Kidney epithelial cell (primary cell): ENCODE results near the gene YPEL2. TPM values are rescaled to one million over a fixed set of nuclear protein-coding genes. Genes with fewer than 3 reads are reported as not detected.

Experiments used
- DNase-seq: peaks from one replicate; pipeline ENCODE4 v3.0.0-alpha.2; 2010; ENCODE audit warnings: low read depth
- H3K27me3 ChIP-seq: 2 replicates; pipeline ENCODE4 v1.6.0; 2011; ENCODE audit warnings: low read length; ENCODE audit not compliant: control insufficient read depth, insufficient read depth
- H3K36me3 ChIP-seq: 2 replicates; pipeline ENCODE4 v1.5.1; 2011; ENCODE audit warnings: low read length; ENCODE audit not compliant: control insufficient read depth, insufficient read depth
- H3K4me3 ChIP-seq: 2 replicates; pipeline ENCODE4 v1.5.1; 2011; ENCODE audit warnings: low read depth, mild to moderate bottlenecking, control low read depth, low read length
- total RNA-seq: library from RNA; depleted of rRNA; stranded (reverse); fragments of >200 nt; gene quantifications from 2 replicates; pipeline ENCODE4 v1.2.3, GENCODE V29; 2015
- TF ChIP-seq, protein P1 (sequence below): IDR thresholded peaks from 2 replicates; pipeline ENCODE4 v1.5.1; 2011; ENCODE audit warnings: mild to moderate bottlenecking, moderate library complexity, low read length, control low read depth, inconsistent platforms; ENCODE audit not compliant: insufficient read depth, poor library complexity, severe bottlenecking

Gene YPEL2
- total RNA-seq, 1 donor from 2014 or later = 16.8 TPM

DNA sequence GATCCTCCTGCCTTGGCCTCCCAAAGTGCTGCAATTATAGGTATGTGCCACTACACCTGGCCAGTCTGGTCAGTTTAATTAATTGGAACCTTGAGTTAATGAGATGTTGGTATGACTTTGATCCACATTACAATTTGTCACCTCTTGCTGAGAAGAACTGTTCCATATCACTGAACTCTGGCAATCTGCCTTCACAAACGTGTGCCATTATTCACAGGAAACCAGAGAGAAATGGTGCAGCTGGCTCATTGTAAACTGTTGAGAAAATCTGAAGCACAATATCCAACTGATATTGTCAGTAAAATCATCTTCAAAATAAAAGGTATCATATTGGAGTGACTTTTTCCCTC, 39.3 kb upstream of the YPEL2 start:
- Histone ChIP-seq H3K36me3 (no peaks in the 10 kb centered on the region), H3K4me3 (no peak overlapping the region), H3K27me3 (no peaks in the 10 kb centered on the region)
- TF ChIP-seq, protein P1, sequence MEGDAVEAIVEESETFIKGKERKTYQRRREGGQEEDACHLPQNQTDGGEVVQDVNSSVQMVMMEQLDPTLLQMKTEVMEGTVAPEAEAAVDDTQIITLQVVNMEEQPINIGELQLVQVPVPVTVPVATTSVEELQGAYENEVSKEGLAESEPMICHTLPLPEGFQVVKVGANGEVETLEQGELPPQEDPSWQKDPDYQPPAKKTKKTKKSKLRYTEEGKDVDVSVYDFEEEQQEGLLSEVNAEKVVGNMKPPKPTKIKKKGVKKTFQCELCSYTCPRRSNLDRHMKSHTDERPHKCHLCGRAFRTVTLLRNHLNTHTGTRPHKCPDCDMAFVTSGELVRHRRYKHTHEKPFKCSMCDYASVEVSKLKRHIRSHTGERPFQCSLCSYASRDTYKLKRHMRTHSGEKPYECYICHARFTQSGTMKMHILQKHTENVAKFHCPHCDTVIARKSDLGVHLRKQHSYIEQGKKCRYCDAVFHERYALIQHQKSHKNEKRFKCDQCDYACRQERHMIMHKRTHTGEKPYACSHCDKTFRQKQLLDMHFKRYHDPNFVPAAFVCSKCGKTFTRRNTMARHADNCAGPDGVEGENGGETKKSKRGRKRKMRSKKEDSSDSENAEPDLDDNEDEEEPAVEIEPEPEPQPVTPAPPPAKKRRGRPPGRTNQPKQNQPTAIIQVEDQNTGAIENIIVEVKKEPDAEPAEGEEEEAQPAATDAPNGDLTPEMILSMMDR = no peak
- no peak for DNase-seq

DNA sequence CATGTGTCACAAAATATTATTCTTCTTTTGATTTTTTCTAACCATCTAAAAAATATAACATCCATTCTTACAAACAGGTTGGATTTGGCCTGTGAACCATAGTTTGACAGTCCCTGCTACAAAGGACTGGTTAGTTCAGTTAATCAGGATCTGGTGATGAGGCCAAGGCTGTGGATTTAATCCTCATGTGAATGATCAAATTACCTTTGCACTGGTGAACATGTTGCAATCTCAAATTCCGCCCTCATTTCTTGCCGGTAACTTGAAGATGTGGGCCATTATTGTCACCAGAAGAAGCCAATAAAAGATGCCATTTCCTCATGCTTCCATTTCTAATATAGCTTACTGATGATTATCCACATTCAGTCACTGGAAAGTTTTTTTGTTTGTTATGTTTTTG, 35.3 kb upstream of the YPEL2 start:
- Histone ChIP-seq H3K36me3 (no peaks in the 10 kb centered on the region), H3K4me3 (no peak overlapping the region), H3K27me3 (no peaks in the 10 kb centered on the region)
- TF ChIP-seq, protein P1 = no peak
- no peak for DNase-seq

DNA sequence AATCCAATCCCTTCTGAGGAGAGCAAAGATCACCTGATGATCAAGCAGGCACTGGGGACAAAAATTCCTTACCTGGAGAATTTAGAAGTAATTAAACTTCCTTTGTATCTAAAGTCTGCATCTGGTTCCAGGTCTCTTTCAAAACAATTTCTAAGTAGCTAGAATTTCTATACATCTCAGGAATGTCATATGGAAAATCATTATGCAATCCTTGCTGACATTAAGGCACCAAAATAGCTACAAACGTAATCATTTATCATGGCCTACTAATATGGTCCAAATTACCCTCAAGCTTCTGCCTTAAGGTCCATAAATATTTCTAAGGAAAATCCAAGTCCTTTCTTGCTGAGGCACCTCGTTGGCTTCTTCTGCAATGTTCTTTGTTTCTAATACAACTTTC, 32.9 kb upstream of the YPEL2 start:
- no peak for DNase-seq
- TF ChIP-seq, protein P1 = no peak
- no peaks in the 10 kb centered on the region for H3K27me3 ChIP-seq
- no peak overlapping the region for H3K4me3 ChIP-seq
- H3K36me3 ChIP-seq = no peaks in the 10 kb centered on the region

DNA sequence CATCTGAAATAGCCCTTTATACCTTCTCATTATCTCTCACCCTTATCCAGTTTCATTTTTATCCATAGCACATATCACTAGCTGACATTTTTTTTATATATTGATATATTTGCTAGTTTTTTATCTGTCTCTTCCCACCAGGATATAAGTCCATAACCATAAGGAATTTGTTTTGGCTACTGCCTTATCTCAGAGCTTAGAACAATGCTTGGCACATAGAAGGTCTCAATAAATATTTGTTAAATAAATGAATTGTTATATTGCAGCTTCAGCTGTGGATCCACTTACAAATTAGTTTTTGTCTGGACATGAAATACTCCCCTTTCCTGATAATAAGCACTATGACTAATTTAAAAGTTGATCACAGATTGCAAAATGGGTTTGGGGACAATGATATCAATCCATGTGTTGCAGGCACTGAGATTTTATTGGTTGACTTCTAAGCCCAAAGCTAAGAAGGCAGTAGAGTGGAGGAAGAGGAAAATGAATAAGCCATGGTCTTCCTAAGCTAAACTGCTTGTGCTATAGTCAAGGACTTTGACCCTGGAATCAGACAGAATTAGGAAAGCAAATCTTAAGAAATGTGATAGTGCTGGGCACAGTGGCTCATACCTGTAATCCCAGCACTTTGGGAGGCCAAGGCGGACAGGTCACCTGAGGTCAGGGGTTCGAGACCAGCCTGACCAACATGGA, 31.9 kb upstream of the YPEL2 start:
- Histone ChIP-seq H3K27me3 (no peaks in the 10 kb centered on the region), H3K36me3 (no peaks in the 10 kb centered on the region), H3K4me3 (no peak overlapping the region)
- TF ChIP-seq, protein P1 = no peak
- DNase-seq = no peak

DNA sequence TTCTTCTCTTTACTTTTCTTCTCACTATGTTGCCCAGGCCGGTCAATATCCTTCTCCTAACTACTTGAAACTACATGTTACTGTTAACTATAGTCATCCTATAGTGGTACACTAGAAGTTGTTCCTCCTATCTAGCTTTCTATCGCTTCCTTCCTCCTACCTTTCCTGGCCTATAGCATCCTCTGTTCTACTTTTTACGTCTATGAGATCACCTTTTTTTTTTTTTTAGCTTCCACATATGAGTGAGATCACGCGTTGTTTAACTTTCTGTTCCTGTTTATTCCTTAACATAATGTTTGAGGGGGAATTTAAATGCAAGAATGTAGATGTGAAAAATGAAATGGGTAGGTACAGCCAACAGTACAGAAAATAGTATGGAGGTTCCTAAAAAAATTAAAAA, 30.5 kb upstream of the YPEL2 start:
- DNase-seq = no peak
- Histone ChIP-seq H3K4me3 (no peak overlapping the region), H3K27me3 (no peaks in the 10 kb centered on the region), H3K36me3 (no peaks in the 10 kb centered on the region)
- TF ChIP-seq, protein P1 = no peak

DNA sequence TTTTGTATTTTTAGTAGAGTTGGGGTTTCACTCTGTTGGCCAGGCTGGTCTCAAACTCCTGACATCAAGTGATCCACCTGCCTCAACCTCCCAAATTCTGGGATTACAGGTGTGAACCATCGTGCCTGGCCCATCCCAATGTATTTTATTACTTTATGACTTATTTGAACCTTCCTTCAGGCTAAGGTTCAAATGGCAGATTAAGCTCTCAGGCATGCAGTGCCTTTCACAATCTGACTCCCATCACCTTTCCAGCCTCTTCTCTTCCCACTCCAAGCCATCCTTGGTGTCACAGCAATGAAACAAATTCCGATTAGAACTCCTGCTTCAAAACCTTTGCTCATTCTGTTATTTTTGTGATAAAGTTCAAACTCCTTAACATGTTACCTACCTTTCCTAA, 26.6 kb upstream of the YPEL2 start:
- DNase-seq = no peak
- no peak overlapping the region for H3K4me3 ChIP-seq
- H3K27me3 ChIP-seq = no peaks in the 10 kb centered on the region
- TF ChIP-seq, protein P1 = no peak
- no peaks in the 10 kb centered on the region for H3K36me3 ChIP-seq
